ENCODE data around the gene ST6GALNAC6.

The ST6GALNAC6 gene

GRCh38 chr9:127918183-127919107 is 19.0 kb upstream of the ST6GALNAC6 start:
- DNase-seq (ENCODE audit: extremely low read depth in 1 of 2, low read depth in 1 of 2) = no peak

GRCh38 chr9:127917603-127918002 is 18.2 kb upstream of the ST6GALNAC6 start:
- no peak for DNase-seq (ENCODE audit: extremely low read depth in 1 of 2, low read depth in 1 of 2)

GRCh38 chr9:127916720-127917581 is 17.5 kb upstream of the ST6GALNAC6 start, which contains the start of gene ST6GALNAC4:
Gene ST6GALNAC4, minus strand, starts transcription at chr9:127917041. Its CDS starts 622 bp downstream, at chr9:127916419.
- peak; percentile 86 to 88 for DNase-seq (ENCODE audit: extremely low read depth in 1 of 2, low read depth in 1 of 2)

- DNase-seq (ENCODE audit: extremely low read depth in 1 of 2, low read depth in 1 of 2) = no peak
Observed at GRCh38 chr9:127915801-127916719, 16.7 kb upstream of the ST6GALNAC6 start.

- no peak for DNase-seq (ENCODE audit: extremely low read depth in 1 of 2, low read depth in 1 of 2)
Observed at GRCh38 chr9:127915325-127915752, 15.9 kb upstream of the ST6GALNAC6 start.

- DNase-seq (ENCODE audit: extremely low read depth in 1 of 2, low read depth in 1 of 2) = no peak
Observed at GRCh38 chr9:127913682-127914081, 14.3 kb upstream of the ST6GALNAC6 start.

- DNase-seq (ENCODE audit: extremely low read depth in 1 of 2, low read depth in 1 of 2) = no peak
Observed at GRCh38 chr9:127912882-127913281, 13.5 kb upstream of the ST6GALNAC6 start.

GRCh38 chr9:127912296-127912695 is 12.9 kb upstream of the ST6GALNAC6 start:
- DNase-seq (ENCODE audit: extremely low read depth in 1 of 2, low read depth in 1 of 2) = no peak

- no peak for DNase-seq (ENCODE audit: extremely low read depth in 1 of 2, low read depth in 1 of 2)
Observed at GRCh38 chr9:127910613-127911205, 11.3 kb upstream of the ST6GALNAC6 start.

- no peak for DNase-seq (ENCODE audit: extremely low read depth in 1 of 2, low read depth in 1 of 2)
Observed at GRCh38 chr9:127909839-127910273, 10.5 kb upstream of the ST6GALNAC6 start.

GRCh38 chr9:127908660-127908926 is 9.2 kb upstream of the ST6GALNAC6 start:
- DNase-seq (ENCODE audit: extremely low read depth in 1 of 2, low read depth in 1 of 2) = no peak

- no peak for DNase-seq (ENCODE audit: extremely low read depth in 1 of 2, low read depth in 1 of 2)
Observed at GRCh38 chr9:127907867-127908659, 8.7 kb upstream of the ST6GALNAC6 start.

GRCh38 chr9:127905788-127906191 is 6.4 kb upstream of the ST6GALNAC6 start:
- no peak for DNase-seq (ENCODE audit: extremely low read depth in 1 of 2, low read depth in 1 of 2)

GRCh38 chr9:127905004-127905728 is 5.8 kb upstream of the ST6GALNAC6 start:
- DNase-seq (ENCODE audit: extremely low read depth in 1 of 2, low read depth in 1 of 2) = no peak

- DNase-seq (ENCODE audit: extremely low read depth in 1 of 2, low read depth in 1 of 2) = no peak
Observed at GRCh38 chr9:127904561-127905003, 5.2 kb upstream of the ST6GALNAC6 start.

- peak; percentile 76 to 91 for DNase-seq (ENCODE audit: extremely low read depth in 1 of 2, low read depth in 1 of 2)
Observed at GRCh38 chr9:127903557-127904475, 4.4 kb upstream of the ST6GALNAC6 start.

GRCh38 chr9:127898433-127899127 is 823 bp downstream of the ST6GALNAC6 start:
- DNase-seq (ENCODE audit: extremely low read depth in 1 of 2, low read depth in 1 of 2) = no peak

Data from stimulated activated CD8-positive, alpha-beta memory T cell treated with anti-CD3 and anti-CD28 coated beads, Interleukin-7, amount 100 ng/mL, for 48 hours (primary cell).